ENCODE measurements around the gene ZIC1.

DNA sequence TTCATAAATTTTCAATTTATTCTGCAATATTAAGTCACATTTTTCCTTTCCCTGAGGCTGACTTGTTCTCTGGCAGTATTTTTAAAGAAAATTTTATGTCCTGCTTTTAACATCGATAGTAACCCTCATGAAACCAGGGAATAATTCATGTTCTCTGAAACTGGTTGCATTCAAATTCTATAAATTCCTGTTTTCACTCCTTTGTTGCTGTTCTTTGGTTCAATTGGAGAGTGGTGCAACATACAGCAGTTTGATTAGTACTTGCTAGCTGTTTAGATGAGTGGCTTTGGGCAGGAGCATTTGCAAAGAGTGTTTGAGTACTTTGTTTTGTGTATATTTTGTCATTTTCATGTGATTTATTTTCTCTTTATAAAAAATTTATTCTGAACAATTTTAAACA, 19.2 kb downstream of the ZIC1 start:
- TF ChIP-seq FOS (IDR thresholded peaks at IDR 0.05; ENCODE audit: low read depth, low read length) (no peak), POLR2A (IDR thresholded peaks at IDR 0.05; ENCODE audit: low read depth, low read length) (no peak), CEBPB (IDR thresholded peaks at IDR 0.05; ENCODE audit: low read depth, low read length) (no peak), MAFK (IDR thresholded peaks at IDR 0.05; ENCODE audit: low read depth, low read length) (no peak), MXI1 (IDR thresholded peaks at IDR 0.05; ENCODE audit: borderline replicate concordance, low read depth, low read length) (no peak), RAD21 (IDR thresholded peaks at IDR 0.05; ENCODE audit: low read length) (no peak), BHLHE40 (IDR thresholded peaks at IDR 0.05; ENCODE audit: low read depth, low read length) (no peak), NFE2L2 (IDR thresholded peaks at IDR 0.05; ENCODE audit: low read depth, low read length) (no peak), SMC3 (IDR thresholded peaks at IDR 0.05; ENCODE audit: low read depth, low read length) (no peak), CHD1 (IDR thresholded peaks at IDR 0.05; ENCODE audit: low read depth, low read length) (no peak), RFX5 (IDR thresholded peaks at IDR 0.05; ENCODE audit: low read depth, low read length) (no peak)
- TF ChIP-seq, protein P1, sequence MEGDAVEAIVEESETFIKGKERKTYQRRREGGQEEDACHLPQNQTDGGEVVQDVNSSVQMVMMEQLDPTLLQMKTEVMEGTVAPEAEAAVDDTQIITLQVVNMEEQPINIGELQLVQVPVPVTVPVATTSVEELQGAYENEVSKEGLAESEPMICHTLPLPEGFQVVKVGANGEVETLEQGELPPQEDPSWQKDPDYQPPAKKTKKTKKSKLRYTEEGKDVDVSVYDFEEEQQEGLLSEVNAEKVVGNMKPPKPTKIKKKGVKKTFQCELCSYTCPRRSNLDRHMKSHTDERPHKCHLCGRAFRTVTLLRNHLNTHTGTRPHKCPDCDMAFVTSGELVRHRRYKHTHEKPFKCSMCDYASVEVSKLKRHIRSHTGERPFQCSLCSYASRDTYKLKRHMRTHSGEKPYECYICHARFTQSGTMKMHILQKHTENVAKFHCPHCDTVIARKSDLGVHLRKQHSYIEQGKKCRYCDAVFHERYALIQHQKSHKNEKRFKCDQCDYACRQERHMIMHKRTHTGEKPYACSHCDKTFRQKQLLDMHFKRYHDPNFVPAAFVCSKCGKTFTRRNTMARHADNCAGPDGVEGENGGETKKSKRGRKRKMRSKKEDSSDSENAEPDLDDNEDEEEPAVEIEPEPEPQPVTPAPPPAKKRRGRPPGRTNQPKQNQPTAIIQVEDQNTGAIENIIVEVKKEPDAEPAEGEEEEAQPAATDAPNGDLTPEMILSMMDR (conservative IDR thresholded peaks at IDR 0.05; ENCODE audit: low read depth, low read length): no peak
- TF ChIP-seq, protein P2, sequence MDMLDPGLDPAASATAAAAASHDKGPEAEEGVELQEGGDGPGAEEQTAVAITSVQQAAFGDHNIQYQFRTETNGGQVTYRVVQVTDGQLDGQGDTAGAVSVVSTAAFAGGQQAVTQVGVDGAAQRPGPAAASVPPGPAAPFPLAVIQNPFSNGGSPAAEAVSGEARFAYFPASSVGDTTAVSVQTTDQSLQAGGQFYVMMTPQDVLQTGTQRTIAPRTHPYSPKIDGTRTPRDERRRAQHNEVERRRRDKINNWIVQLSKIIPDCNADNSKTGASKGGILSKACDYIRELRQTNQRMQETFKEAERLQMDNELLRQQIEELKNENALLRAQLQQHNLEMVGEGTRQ (IDR thresholded peaks at IDR 0.05; ENCODE audit: low read depth, low read length): no peak
- TF ChIP-seq, protein P3, sequence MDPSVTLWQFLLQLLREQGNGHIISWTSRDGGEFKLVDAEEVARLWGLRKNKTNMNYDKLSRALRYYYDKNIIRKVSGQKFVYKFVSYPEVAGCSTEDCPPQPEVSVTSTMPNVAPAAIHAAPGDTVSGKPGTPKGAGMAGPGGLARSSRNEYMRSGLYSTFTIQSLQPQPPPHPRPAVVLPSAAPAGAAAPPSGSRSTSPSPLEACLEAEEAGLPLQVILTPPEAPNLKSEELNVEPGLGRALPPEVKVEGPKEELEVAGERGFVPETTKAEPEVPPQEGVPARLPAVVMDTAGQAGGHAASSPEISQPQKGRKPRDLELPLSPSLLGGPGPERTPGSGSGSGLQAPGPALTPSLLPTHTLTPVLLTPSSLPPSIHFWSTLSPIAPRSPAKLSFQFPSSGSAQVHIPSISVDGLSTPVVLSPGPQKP (IDR thresholded peaks at IDR 0.05; ENCODE audit: borderline replicate concordance, low read depth, low read length): no peak

Measured in IMR-90 (cell line).